ENCODE results near the gene KIF16B. TPM values are rescaled to one million over a fixed set of nuclear protein-coding genes. Genes with fewer than 3 reads are reported as not detected.

Gene KIF16B
- total and polyA plus RNA-seq, 2 of the 13 experiments (the other 11 are each of a cell fraction or from before 2014, with no cell fraction given): 6.9 to 18.0 TPM

DNA sequence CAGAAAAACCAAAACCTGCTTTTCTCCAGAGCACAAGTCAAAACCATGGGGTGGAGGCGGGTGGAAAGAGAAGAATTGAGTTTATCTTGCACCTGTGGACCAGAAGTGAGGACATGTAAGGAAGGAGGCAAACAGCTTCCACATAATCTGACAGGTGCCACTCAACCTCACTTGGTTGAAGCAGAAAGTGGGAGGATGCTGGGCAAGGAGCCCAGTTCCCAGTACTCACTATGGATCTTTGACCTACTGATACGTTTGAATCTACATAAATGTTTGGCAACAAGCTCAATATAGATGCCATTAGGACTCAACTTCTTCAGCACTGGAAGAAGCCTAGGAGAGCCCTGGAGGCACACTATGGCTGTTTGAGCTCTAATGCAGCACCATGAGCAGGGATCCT is 285.5 kb downstream of the KIF16B start (continued):
- no peak for TF ChIP-seq ZNF281 (CRISPR knock-in tag; IDR thresholded peaks at IDR 0.05; ENCODE audit: borderline replicate concordance)
- no peak for TF ChIP-seq ZNF570 (CRISPR knock-in tag; IDR thresholded peaks at IDR 0.05; ENCODE audit: borderline replicate concordance)
- no peak for TF ChIP-seq ZNF207 (IDR thresholded peaks at IDR 0.05; ENCODE audit: borderline replicate concordance)
- no peak for TF ChIP-seq KLF6 (CRISPR knock-in tag; IDR thresholded peaks at IDR 0.05)
- no peak for TF ChIP-seq ZFP36L1 (CRISPR knock-in tag; IDR thresholded peaks at IDR 0.05)
- TF ChIP-seq XRCC5 (optimal IDR thresholded peaks at IDR 0.05; ENCODE audit: low read length): no peak
- TF ChIP-seq ARID3A (IDR thresholded peaks at IDR 0.05; ENCODE audit: low read depth, low read length): no peak
- TF ChIP-seq ZNF629 (CRISPR knock-in tag; conservative IDR thresholded peaks at IDR 0.05): no peak

DNA sequence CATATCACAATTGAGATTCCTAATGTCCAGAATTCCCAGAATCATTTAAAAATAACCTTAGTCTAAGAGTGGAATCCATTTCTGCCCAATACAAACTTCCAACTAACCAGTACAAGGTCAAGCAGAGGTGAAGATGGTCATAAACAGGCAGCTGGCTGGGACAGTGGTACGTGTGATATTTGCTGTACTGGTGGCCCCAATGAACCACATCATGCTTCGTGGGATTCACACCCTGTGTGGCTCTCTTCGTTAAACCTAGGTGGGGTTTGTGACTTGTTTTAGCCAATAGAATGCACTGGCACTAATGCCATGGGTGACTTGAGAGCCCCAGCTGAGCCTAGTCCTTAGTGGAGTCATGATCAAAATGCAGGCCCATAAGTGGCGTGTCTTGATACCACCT is 286.6 kb downstream of the KIF16B start:
- BruUV-seq (replicated peaks): no TSS peak
- ChIA-PET CTCF (ENCODE audit: low intra/inter-chr PET ratio, low total read pairs) (no interaction called here), POLR2A (no interaction called here)
- Histone ChIP-seq H3K9ac (ENCODE audit: insufficient read depth, low read depth, low read length) (no peak overlapping the region), H3K27ac (ENCODE audit: extremely low read length, insufficient read depth, low read length) (no peak overlapping the region), H3K79me2 (ENCODE audit: insufficient read depth, low read length) (no peaks in the 10 kb centered on the region), H3K36me3 (replicated peaks in 1 of 2; ENCODE audit: control insufficient read depth in 1 of 2, insufficient read depth in 2 of 2, low read length in 2 of 2) (no peaks in the 10 kb centered on the region; a peak in 2 of 5 replicates), H3K4me2 (ENCODE audit: low read depth, low read length) (no peak overlapping the region), H3K27me3 (ENCODE audit: control insufficient read depth in 1 of 2, insufficient read depth in 2 of 2, low read length in 2 of 2) (no peaks in the 10 kb centered on the region), H3K9me3 (ENCODE audit: low read length) (no peaks in the 10 kb centered on the region), H3K4me3 (replicated peaks in 1 of 3; ENCODE audit: insufficient read depth in 1 of 3, low read depth in 2 of 3, low read length in 3 of 3) (no peak overlapping the region), H3K4me1 (ENCODE audit: insufficient read depth, low read length) (no peaks in the 10 kb centered on the region), H4K20me1 (ENCODE audit: insufficient read depth, low read length) (no peaks in the 10 kb centered on the region), H2AFZ (ENCODE audit: low read length) (no peak overlapping the region)
- 81% methylated on average over 4 of the region's 4 CpGs for WGBS (ENCODE audit: low lambda C conversion rate)
- intact Hi-C loops (cut with micrococcal nuclease; ENCODE audit: unreplicated experiment) (loop anchor here (5.0 kb wide), 1 partner anchor 121 kb away; no protein-coding TSS in a partner anchor), in situ Hi-C loops (cut with HindIII; ENCODE audit: extremely low pct_ligation_motif_present, low pct_unique_long_range_greater_than_20kb) (no loop called here)
- ATAC-seq (no peak), FAIRE-seq (no peak), DNase-seq (ENCODE audit: low spot score) (no peak)
- TF ChIP-seq ZNF337 (CRISPR knock-in tag; IDR thresholded peaks at IDR 0.05; ENCODE audit: borderline replicate concordance, low read depth) (no peak), PBX3 (CRISPR knock-in tag; IDR thresholded peaks at IDR 0.05; ENCODE audit: borderline replicate concordance) (no peak), AKNA (CRISPR knock-in tag; IDR thresholded peaks at IDR 0.05; ENCODE audit: borderline replicate concordance) (no peak)
